ENCODE measurements around the gene ENDOV.

DNA sequence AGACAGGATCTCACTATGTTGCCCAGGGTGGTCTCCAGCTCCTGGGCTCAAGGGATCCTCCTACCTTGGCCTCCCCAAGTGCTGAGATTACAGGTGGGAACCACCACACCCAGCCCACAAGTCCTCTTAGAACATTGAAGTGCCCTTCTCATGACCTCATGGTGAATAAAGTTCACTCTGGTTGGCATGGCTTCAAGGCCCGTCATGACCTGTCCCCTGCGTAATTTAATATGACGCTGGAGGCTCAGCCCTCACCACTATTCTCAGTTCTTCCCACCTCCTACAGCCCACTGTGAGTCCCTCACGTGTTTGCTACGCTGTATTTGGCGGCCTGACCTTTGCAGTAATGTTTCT is 1.9 kb downstream of the ENDOV start:
- TF ChIP-seq, protein P1, sequence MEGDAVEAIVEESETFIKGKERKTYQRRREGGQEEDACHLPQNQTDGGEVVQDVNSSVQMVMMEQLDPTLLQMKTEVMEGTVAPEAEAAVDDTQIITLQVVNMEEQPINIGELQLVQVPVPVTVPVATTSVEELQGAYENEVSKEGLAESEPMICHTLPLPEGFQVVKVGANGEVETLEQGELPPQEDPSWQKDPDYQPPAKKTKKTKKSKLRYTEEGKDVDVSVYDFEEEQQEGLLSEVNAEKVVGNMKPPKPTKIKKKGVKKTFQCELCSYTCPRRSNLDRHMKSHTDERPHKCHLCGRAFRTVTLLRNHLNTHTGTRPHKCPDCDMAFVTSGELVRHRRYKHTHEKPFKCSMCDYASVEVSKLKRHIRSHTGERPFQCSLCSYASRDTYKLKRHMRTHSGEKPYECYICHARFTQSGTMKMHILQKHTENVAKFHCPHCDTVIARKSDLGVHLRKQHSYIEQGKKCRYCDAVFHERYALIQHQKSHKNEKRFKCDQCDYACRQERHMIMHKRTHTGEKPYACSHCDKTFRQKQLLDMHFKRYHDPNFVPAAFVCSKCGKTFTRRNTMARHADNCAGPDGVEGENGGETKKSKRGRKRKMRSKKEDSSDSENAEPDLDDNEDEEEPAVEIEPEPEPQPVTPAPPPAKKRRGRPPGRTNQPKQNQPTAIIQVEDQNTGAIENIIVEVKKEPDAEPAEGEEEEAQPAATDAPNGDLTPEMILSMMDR (IDR thresholded peaks at IDR 0.05): no peak
- TF ChIP-seq POLR2A (IDR thresholded peaks at IDR 0.05): no peak
